Measurements from ENCODE around the gene FEM1A. TPM values are rescaled to one million over a fixed set of nuclear protein-coding genes. Genes with fewer than 3 reads are reported as not detected.
A peak's percentile ranks its signal among the peaks of the same experiment; 100 is the strongest.

The FEM1A gene
- total RNA-seq, 1 donor from 2014 or later, result 20.2 TPM

- Histone ChIP-seq H3K9me3 (no peaks in the 10 kb centered on the region), H3K4me1 (peaks cover 10 to 28% of the 10 kb centered on the region in 2 donors), H3K36me3 (peaks cover 23 to 40% of the 10 kb centered on the region in 2 donors), H3K4me3 (no peak overlapping the region), H3K27me3 (no peaks in the 10 kb centered on the region), H3K27ac (peak overlapping the region; percentile 95 to 97)
- intact Hi-C loops (cut with DNase I), result loop anchor here (1.0 to 5.0 kb wide), 3 partner anchors 16 to 152 kb away; partner anchors contain the start of genes KDM4B, PLIN3 and TICAM1
- DNase-seq (ENCODE audit: low spot score in 2 of 2), result no peak
- TF ChIP-seq CTCF (IDR thresholded peaks at IDR 0.05), result no peak
Observed at GRCh38 chr19:4814625-4815425, 23.3 kb downstream of the FEM1A start.

- peaks cover 23 to 40% of the 10 kb centered on the region in 2 donors for H3K36me3 ChIP-seq
- no peaks in the 10 kb centered on the region for H3K9me3 ChIP-seq
- peak; percentile 76 to 94 for DNase-seq (ENCODE audit: low spot score in 2 of 2)
- H3K4me1 ChIP-seq, result peaks cover 10 to 28% of the 10 kb centered on the region in 2 donors
- intact Hi-C loops (cut with DNase I), result loop anchor here (1.0 to 5.0 kb wide), 3 partner anchors 16 to 152 kb away; partner anchors contain the start of genes KDM4B, PLIN3 and TICAM1
- peak overlapping the region; percentile 49 to 56 for H3K27ac ChIP-seq
- H3K27me3 ChIP-seq, result no peaks in the 10 kb centered on the region
- peak overlapping the region in 1 of 2 donors; percentile 32 for H3K4me3 ChIP-seq
- no peak for TF ChIP-seq CTCF (IDR thresholded peaks at IDR 0.05)
Observed at GRCh38 chr19:4815426-4816201, 24.1 kb downstream of the FEM1A start.

- Histone ChIP-seq H3K4me1 (peaks cover 10 to 27% of the 10 kb centered on the region in 2 donors), H3K27ac (peak overlapping the region; percentile 28 to 56), H3K27me3 (no peaks in the 10 kb centered on the region), H3K36me3 (peaks cover 23 to 40% of the 10 kb centered on the region in 2 donors), H3K9me3 (no peaks in the 10 kb centered on the region), H3K4me3 (no peak overlapping the region)
- no peak for DNase-seq (ENCODE audit: low spot score in 2 of 2)
- TF ChIP-seq CTCF (IDR thresholded peaks at IDR 0.05), result no peak
- intact Hi-C loops (cut with DNase I), result loop anchor here (5.0 kb wide), 1 partner anchor 151 kb away; the partner anchor contains the start of gene KDM4B
Observed at GRCh38 chr19:4816202-4816949, 24.8 kb downstream of the FEM1A start.

GRCh38 chr19:4816950-4817278, 25.4 kb downstream of the FEM1A start:
- no peaks in the 10 kb centered on the region for H3K9me3 ChIP-seq
- intact Hi-C loops (cut with DNase I), result loop anchor here (5.0 kb wide), 1 partner anchor 150 kb away; the partner anchor contains the start of gene KDM4B
- peaks cover 23 to 40% of the 10 kb centered on the region in 2 donors for H3K36me3 ChIP-seq
- no peak for TF ChIP-seq CTCF (IDR thresholded peaks at IDR 0.05)
- no peak for DNase-seq (ENCODE audit: low spot score in 2 of 2)
- H3K27me3 ChIP-seq, result no peaks in the 10 kb centered on the region
- H3K27ac ChIP-seq, result no peak overlapping the region
- peaks cover 10 to 22% of the 10 kb centered on the region in 2 donors for H3K4me1 ChIP-seq
- H3K4me3 ChIP-seq, result no peak overlapping the region

Data from ascending aorta (tissue), 2 donors.